ENCODE data around the gene DDX25. TPM values are rescaled to one million over a fixed set of nuclear protein-coding genes. Genes with fewer than 3 reads are reported as not detected.

Gene DDX25
- total and polyA plus RNA-seq, 2 experiments from 2014 or later: 0.80 to 0.87 TPM

- WGBS (ENCODE audit: low lambda C conversion rate, missing lambda C conversion rate): 95% methylated on average over 6 of the region's 6 CpGs
- Histone ChIP-seq H3K27me3 (no peaks in the 10 kb centered on the region), H3K9me3 (ENCODE audit: low read depth) (no peaks in the 10 kb centered on the region), H3K4me1 (ENCODE audit: insufficient read depth) (peaks cover 1% of the 10 kb centered on the region), H3K27ac (no peak overlapping the region), H3K79me2 (no peaks in the 10 kb centered on the region), H3K4me3 (no peak overlapping the region), H2AFZ (no peak overlapping the region), H3K4me2 (no peak overlapping the region), H3K9me2 (replicated peaks; ENCODE audit: insufficient read depth) (no peaks in the 10 kb centered on the region), H3K36me3 (replicated peaks; ENCODE audit: insufficient read depth, low read depth) (no peaks in the 10 kb centered on the region), H4K20me1 (ENCODE audit: insufficient read depth, poor library complexity, severe bottlenecking) (no peaks in the 10 kb centered on the region)
- TF ChIP-seq, protein P1, sequence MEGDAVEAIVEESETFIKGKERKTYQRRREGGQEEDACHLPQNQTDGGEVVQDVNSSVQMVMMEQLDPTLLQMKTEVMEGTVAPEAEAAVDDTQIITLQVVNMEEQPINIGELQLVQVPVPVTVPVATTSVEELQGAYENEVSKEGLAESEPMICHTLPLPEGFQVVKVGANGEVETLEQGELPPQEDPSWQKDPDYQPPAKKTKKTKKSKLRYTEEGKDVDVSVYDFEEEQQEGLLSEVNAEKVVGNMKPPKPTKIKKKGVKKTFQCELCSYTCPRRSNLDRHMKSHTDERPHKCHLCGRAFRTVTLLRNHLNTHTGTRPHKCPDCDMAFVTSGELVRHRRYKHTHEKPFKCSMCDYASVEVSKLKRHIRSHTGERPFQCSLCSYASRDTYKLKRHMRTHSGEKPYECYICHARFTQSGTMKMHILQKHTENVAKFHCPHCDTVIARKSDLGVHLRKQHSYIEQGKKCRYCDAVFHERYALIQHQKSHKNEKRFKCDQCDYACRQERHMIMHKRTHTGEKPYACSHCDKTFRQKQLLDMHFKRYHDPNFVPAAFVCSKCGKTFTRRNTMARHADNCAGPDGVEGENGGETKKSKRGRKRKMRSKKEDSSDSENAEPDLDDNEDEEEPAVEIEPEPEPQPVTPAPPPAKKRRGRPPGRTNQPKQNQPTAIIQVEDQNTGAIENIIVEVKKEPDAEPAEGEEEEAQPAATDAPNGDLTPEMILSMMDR (IDR thresholded peaks at IDR 0.05; ENCODE audit: poor library complexity): no peak
- TF ChIP-seq EZH2 (IDR thresholded peaks at IDR 0.05; ENCODE audit: borderline replicate concordance) (no peak), EZH2phosphoT487 (IDR thresholded peaks at IDR 0.05; ENCODE audit: low read depth, severe bottlenecking, unreplicated experiment) (no peak)
- no peak for DNase-seq (ENCODE audit: low spot score)
Observed at GRCh38 chr11:125959511-125959910, 55.2 kb downstream of the DDX25 start.

- TF ChIP-seq, protein P1 (IDR thresholded peaks at IDR 0.05; ENCODE audit: poor library complexity): no peak
- no peaks in the 10 kb centered on the region for H3K79me2 ChIP-seq
- WGBS (ENCODE audit: low lambda C conversion rate, missing lambda C conversion rate): 75% methylated on average over 10 of the region's 10 CpGs
- H2AFZ ChIP-seq: no peak overlapping the region
- no peaks in the 10 kb centered on the region for H3K9me3 ChIP-seq (ENCODE audit: low read depth)
- H3K4me2 ChIP-seq: no peak overlapping the region
- H3K4me3 ChIP-seq: no peak overlapping the region
- H3K36me3 ChIP-seq (replicated peaks; ENCODE audit: insufficient read depth, low read depth): no peaks in the 10 kb centered on the region
- H3K27ac ChIP-seq: no peak overlapping the region
- H4K20me1 ChIP-seq (ENCODE audit: insufficient read depth, poor library complexity, severe bottlenecking): no peaks in the 10 kb centered on the region
- no peak for DNase-seq (ENCODE audit: low spot score)
- peaks cover 5% of the 10 kb centered on the region for H3K4me1 ChIP-seq (ENCODE audit: insufficient read depth)
- no peaks in the 10 kb centered on the region for H3K27me3 ChIP-seq
- H3K9me2 ChIP-seq (replicated peaks; ENCODE audit: insufficient read depth): no peaks in the 10 kb centered on the region
Observed at GRCh38 chr11:125959931-125960330, 55.6 kb downstream of the DDX25 start.

DNA sequence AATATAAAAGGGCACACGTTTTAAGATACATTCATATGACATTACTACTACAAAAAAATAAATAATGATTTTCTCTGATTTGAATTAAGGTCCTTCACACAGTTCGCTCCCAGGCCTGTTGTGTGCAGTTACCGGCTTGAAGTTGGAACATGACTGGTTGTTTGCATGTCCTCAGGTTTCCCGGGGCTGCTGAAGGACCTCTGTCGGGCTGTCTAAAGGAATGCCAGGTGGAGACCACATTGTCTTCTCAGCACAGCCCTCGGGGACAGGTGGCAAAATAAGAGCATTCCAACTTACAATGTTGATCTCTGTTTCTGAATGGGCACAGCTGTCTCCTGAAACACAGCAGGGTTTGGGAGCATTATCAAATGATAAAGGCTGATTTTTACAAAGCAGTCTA lies 56.5 kb downstream of the DDX25 start:
- H2AFZ ChIP-seq: no peak overlapping the region
- no peaks in the 10 kb centered on the region for H3K27me3 ChIP-seq
- no peak for TF ChIP-seq EZH2phosphoT487 (IDR thresholded peaks at IDR 0.05; ENCODE audit: low read depth, severe bottlenecking, unreplicated experiment)
- TF ChIP-seq EZH2 (IDR thresholded peaks at IDR 0.05; ENCODE audit: borderline replicate concordance): no peak
- TF ChIP-seq, protein P1 (IDR thresholded peaks at IDR 0.05; ENCODE audit: poor library complexity): no peak
- H3K4me3 ChIP-seq: no peak overlapping the region
- no peaks in the 10 kb centered on the region for H3K36me3 ChIP-seq (replicated peaks; ENCODE audit: insufficient read depth, low read depth)
- no peaks in the 10 kb centered on the region for H3K9me3 ChIP-seq (ENCODE audit: low read depth)
- H3K27ac ChIP-seq: no peak overlapping the region
- H3K4me1 ChIP-seq (ENCODE audit: insufficient read depth): peaks cover 6% of the 10 kb centered on the region
- no peak overlapping the region for H3K4me2 ChIP-seq
- H3K79me2 ChIP-seq: no peaks in the 10 kb centered on the region
- H4K20me1 ChIP-seq (ENCODE audit: insufficient read depth, poor library complexity, severe bottlenecking): no peaks in the 10 kb centered on the region
- 92% methylated on average over 6 of the region's 6 CpGs for WGBS (ENCODE audit: low lambda C conversion rate, missing lambda C conversion rate)
- no peaks in the 10 kb centered on the region for H3K9me2 ChIP-seq (replicated peaks; ENCODE audit: insufficient read depth)
- no peak for DNase-seq (ENCODE audit: low spot score)

DNA sequence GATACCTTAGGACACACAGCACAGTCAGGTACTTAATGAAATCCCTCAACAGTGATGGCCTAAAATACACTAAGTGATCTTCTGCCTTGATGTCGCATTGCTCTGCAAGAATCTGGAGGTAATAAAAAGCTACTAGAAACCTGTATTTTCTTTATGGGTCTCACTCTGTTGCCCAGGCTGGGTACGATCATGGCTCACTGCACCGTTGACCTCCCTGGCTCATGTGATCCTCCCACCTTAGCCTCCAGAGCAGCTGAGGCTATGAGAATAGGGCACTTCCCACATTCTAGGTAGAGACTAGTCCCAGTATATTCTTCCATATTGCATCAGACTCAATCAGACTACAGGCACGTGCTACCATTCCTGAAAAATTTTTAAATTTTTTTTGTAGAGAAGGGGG lies 63.2 kb downstream of the DDX25 start:
- H3K27me3 ChIP-seq: no peaks in the 10 kb centered on the region
- H3K9me2 ChIP-seq (replicated peaks; ENCODE audit: insufficient read depth): no peaks in the 10 kb centered on the region
- no peaks in the 10 kb centered on the region for H3K9me3 ChIP-seq (ENCODE audit: low read depth)
- H2AFZ ChIP-seq: no peak overlapping the region
- no peaks in the 10 kb centered on the region for H3K36me3 ChIP-seq (replicated peaks; ENCODE audit: insufficient read depth, low read depth)
- H3K4me1 ChIP-seq (ENCODE audit: insufficient read depth): peaks cover 13% of the 10 kb centered on the region
- H4K20me1 ChIP-seq (ENCODE audit: insufficient read depth, poor library complexity, severe bottlenecking): no peaks in the 10 kb centered on the region
- WGBS (ENCODE audit: low lambda C conversion rate, missing lambda C conversion rate): 95% methylated on average over 4 of the region's 4 CpGs
- H3K4me2 ChIP-seq: no peak overlapping the region
- no peak for TF ChIP-seq EZH2phosphoT487 (IDR thresholded peaks at IDR 0.05; ENCODE audit: low read depth, severe bottlenecking, unreplicated experiment)
- TF ChIP-seq, protein P1 (IDR thresholded peaks at IDR 0.05; ENCODE audit: poor library complexity): no peak
- no peak overlapping the region for H3K4me3 ChIP-seq
- no peaks in the 10 kb centered on the region for H3K79me2 ChIP-seq
- no peak for DNase-seq (ENCODE audit: low spot score)
- H3K27ac ChIP-seq: no peak overlapping the region

Data from hepatocyte (in vitro differentiated cells).